Breast epithelium (tissue), 4 donors: ENCODE results near the gene SH2D7. TPM values are rescaled to one million over a fixed set of nuclear protein-coding genes. Genes with fewer than 3 reads are reported as not detected.

Experiments
- DNase-seq, 2 donors: peaks; one replicate each; pipeline ENCODE4 v3.0.0-alpha.2; 2019; ENCODE audit warnings: low spot score in 2 of 2
- H3K27ac ChIP-seq, 2 donors: fragments of 200-600 bp; sonication (generic) in 1 of 2; one replicate each; pipeline ENCODE4 v1.5.1; 2016 to 2019; ENCODE audit warnings: mild to moderate bottlenecking in 1 of 2
- H3K27me3 ChIP-seq, 2 donors: fragments of 200-600 bp; sonication (generic) in 1 of 2; one replicate each; pipeline versions ENCODE4 v1.5.1 to v1.6.0; 2017 to 2019; ENCODE audit warnings: control low read depth in 1 of 2, mild to moderate bottlenecking in 1 of 2
- H3K36me3 ChIP-seq: fragments of 200-600 bp; one replicate; pipeline ENCODE4 v1.5.1; 2019
- H3K4me1 ChIP-seq, 2 donors: fragments of 200-600 bp; sonication (generic); one replicate each; pipeline ENCODE4 v1.5.1; 2016 to 2019; ENCODE audit warnings: control low read depth in 1 of 2
- H3K4me3 ChIP-seq, 3 donors: fragments of 200-600 bp; sonication (generic); 1 replicate in 2 of 3; 2 replicates in 1 of 3; pipeline ENCODE4 v1.5.1; 2016 to 2019; ENCODE audit warnings: mild to moderate bottlenecking in 3 of 3, moderate library complexity in 2 of 3
- H3K9me3 ChIP-seq, 2 donors: fragments of 200-600 bp; sonication (generic) in 1 of 2; one replicate each; pipeline ENCODE4 v1.5.1; 2016 to 2019; ENCODE audit warnings: control low read depth in 1 of 2
- POLR2A ChIP-seq: fragments of 450-650 bp; IDR thresholded peaks from one replicate; pipeline ENCODE4 v1.6.1; 2016; ENCODE audit warnings: antibody characterized with exemption, mild to moderate bottlenecking, moderate library complexity
- POLR2AphosphoS5 ChIP-seq, 3 donors: sonication (generic); formaldehyde crosslinking; IDR thresholded peaks; one replicate each; pipeline ENCODE4 v1.6.1; 2017; ENCODE audit warnings: antibody characterized with exemption in 3 of 3
- intact Hi-C: fragments of 100-400 bp; cut with DNase I; formaldehyde crosslinking; loops from one replicate; pipeline ENCODE4 v1.15.1; 2023; ENCODE audit warnings: low total_unique reads
- total RNA-seq, 3 donors: library from RNA; depleted of rRNA; stranded (reverse); fragments of >200 nt; gene quantifications; one replicate each; pipeline ENCODE4 v1.1.0, GENCODE V29; 2016
- TF ChIP-seq, protein P1 (sequence below), 3 donors: fragments of 450-650 bp; IDR thresholded peaks; one replicate each; pipeline ENCODE4 v1.5.1; 2016 to 2017; ENCODE audit warnings: antibody characterized with exemption in 3 of 3, mild to moderate bottlenecking in 3 of 3, moderate library complexity in 3 of 3

The SH2D7 gene
- total RNA-seq, 3 donors from 2014 or later, result not detected

DNA sequence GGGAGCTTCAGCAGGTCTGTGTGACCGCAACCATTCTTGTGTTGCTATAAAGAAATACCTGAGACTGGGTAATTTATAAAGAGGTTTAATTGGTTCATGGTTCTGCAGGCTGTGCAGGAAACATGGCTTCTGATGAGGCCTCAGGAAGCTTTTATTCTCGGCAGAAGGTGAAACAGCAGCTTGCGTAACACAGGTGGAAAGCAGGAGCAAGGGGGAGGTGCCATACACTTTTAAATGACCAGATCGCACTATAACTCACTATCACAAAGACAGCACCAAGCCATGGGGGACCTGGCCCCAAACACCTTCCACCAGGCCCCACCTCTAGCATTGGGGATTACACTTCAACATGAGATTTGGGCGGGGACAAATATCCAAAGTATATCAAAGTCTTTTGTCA is 47.2 kb downstream of the SH2D7 start:
- no peak overlapping the region for H3K4me3 ChIP-seq
- no peaks in the 10 kb centered on the region for H3K9me3 ChIP-seq
- no peak for TF ChIP-seq POLR2AphosphoS5 (IDR thresholded peaks at IDR 0.05)
- TF ChIP-seq POLR2A, result no peak
- TF ChIP-seq, protein P1, sequence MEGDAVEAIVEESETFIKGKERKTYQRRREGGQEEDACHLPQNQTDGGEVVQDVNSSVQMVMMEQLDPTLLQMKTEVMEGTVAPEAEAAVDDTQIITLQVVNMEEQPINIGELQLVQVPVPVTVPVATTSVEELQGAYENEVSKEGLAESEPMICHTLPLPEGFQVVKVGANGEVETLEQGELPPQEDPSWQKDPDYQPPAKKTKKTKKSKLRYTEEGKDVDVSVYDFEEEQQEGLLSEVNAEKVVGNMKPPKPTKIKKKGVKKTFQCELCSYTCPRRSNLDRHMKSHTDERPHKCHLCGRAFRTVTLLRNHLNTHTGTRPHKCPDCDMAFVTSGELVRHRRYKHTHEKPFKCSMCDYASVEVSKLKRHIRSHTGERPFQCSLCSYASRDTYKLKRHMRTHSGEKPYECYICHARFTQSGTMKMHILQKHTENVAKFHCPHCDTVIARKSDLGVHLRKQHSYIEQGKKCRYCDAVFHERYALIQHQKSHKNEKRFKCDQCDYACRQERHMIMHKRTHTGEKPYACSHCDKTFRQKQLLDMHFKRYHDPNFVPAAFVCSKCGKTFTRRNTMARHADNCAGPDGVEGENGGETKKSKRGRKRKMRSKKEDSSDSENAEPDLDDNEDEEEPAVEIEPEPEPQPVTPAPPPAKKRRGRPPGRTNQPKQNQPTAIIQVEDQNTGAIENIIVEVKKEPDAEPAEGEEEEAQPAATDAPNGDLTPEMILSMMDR (IDR thresholded peaks at IDR 0.05), result no peak
- H3K4me1 ChIP-seq, result no peaks in the 10 kb centered on the region
- no peak overlapping the region for H3K27ac ChIP-seq
- H3K36me3 ChIP-seq, result no peaks in the 10 kb centered on the region
- intact Hi-C loops, result no loop called here
- no peaks in the 10 kb centered on the region for H3K27me3 ChIP-seq
- no peak for DNase-seq

DNA sequence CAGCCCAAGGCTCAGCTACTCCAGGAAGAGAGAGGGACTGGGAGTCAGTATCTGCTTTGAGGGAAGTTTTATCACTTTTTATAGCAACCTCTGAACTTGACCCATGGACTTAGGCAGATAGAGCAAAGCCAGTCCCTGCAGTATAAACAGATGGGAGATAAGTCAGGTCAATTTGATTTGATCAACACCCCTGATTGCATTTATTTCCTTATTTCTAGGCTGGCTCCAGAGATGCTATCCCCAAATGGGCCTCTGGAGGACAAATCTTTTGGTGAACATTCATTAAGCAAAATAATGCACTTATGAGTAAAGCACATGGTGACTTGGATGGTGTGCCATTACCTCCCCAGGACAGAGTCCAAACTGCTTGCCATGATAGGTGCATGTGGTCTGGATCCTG is 47.9 kb downstream of the SH2D7 start:
- no peaks in the 10 kb centered on the region for H3K4me1 ChIP-seq
- no peak overlapping the region for H3K4me3 ChIP-seq
- intact Hi-C loops, result no loop called here
- H3K36me3 ChIP-seq, result no peaks in the 10 kb centered on the region
- H3K9me3 ChIP-seq, result no peaks in the 10 kb centered on the region
- no peak overlapping the region for H3K27ac ChIP-seq
- TF ChIP-seq, protein P1 (IDR thresholded peaks at IDR 0.05), result no peak
- TF ChIP-seq POLR2A (no peak), POLR2AphosphoS5 (IDR thresholded peaks at IDR 0.05) (no peak)
- no peak for DNase-seq
- no peaks in the 10 kb centered on the region for H3K27me3 ChIP-seq

DNA sequence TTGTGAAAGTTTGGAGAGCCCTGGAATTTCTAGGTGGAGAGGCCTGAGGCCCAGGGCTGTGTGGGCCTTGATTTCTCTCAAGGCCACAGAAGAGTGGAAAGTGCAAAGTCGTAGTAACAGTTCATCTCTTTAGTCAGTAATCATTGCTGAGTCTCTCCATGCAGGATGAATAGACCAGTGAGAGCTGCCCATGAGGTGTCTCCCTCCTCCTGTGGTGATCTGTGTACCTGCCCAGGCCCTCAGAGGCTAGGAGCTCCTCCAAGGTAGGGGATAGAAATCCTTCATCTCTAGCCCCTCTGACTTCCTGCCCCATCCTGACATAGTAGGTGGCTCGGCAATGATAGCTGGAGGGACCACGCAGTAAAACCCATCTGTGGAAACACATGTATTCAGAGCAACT is 50.0 kb downstream of the SH2D7 start:
- no peaks in the 10 kb centered on the region for H3K9me3 ChIP-seq
- no peak for DNase-seq
- TF ChIP-seq, protein P1 (IDR thresholded peaks at IDR 0.05), result no peak
- no peak for TF ChIP-seq POLR2AphosphoS5 (IDR thresholded peaks at IDR 0.05)
- TF ChIP-seq POLR2A, result no peak
- H3K27ac ChIP-seq, result no peak overlapping the region
- no peaks in the 10 kb centered on the region for H3K36me3 ChIP-seq
- H3K4me3 ChIP-seq, result no peak overlapping the region
- intact Hi-C loops, result no loop called here
- H3K27me3 ChIP-seq, result no peaks in the 10 kb centered on the region
- H3K4me1 ChIP-seq, result no peaks in the 10 kb centered on the region

DNA sequence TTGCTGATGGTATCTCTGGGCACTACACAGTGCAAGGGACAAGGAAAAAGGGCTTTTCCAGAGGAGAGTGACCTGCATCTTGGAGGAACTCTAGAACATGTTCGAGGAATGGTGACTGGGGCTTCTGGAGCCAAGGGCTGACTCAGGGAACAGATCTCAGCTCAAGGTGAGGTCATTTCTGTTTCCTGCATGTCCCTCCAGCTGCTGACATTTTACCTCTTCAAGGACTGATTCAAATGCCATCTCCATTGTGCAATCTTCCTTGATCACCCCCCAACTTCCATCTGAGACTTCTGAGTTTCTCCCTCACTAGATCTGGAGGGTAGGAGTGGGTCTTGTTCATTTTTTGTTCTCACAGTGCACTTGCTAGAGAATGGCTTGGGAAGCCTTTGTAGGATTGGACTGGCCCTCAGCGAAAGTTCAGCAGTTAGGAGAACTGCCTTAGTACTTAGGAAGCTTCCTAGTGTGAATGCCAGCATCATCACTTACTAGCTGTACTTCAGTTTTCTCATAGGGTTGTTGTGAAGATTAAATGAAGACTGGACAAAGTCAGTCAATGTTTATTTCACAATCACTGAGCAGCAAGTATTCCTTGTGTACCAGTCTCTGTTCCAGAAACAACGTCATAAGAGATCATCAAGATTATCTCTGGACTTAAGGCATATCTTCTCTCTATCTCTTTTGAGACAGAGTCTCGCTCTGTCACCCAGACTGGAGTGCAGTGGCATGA is 54.2 kb downstream of the SH2D7 start:
- Histone ChIP-seq H3K36me3 (no peaks in the 10 kb centered on the region), H3K27me3 (no peaks in the 10 kb centered on the region), H3K4me1 (peaks cover 0 to 9% of the 10 kb centered on the region in 2 donors), H3K27ac (no peak overlapping the region), H3K9me3 (no peaks in the 10 kb centered on the region), H3K4me3 (no peak overlapping the region)
- TF ChIP-seq, protein P1 (IDR thresholded peaks at IDR 0.05), result no peak
- no peak for TF ChIP-seq POLR2A
- no peak for TF ChIP-seq POLR2AphosphoS5 (IDR thresholded peaks at IDR 0.05)
- intact Hi-C loops, result no loop called here
- DNase-seq, result no peak

DNA sequence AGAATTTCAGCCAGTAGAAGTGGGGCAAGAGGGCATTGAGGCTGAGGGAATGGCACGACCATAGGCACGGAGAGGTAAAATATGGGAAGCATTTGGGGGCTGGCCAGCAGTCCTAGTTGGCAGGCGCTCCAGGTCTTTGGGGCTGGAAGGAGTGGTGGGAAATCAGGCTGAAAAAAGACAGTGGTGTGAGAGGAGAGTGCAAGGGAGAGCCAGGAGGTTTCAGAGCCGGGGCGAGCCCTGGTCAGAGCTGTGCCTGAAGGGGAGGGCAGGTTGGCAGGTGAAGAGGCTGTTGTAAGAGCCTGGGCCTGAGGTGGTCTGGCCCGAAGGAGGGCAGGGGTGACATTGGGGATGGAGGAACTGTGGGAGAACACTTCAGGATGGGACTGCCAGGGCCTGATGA is 55.2 kb downstream of the SH2D7 start:
- Histone ChIP-seq H3K9me3 (no peaks in the 10 kb centered on the region), H3K36me3 (no peaks in the 10 kb centered on the region), H3K27ac (no peak overlapping the region), H3K4me1 (peaks cover 0 to 9% of the 10 kb centered on the region in 2 donors), H3K4me3 (no peak overlapping the region), H3K27me3 (no peaks in the 10 kb centered on the region)
- no peak for DNase-seq
- intact Hi-C loops, result no loop called here
- TF ChIP-seq, protein P1 (IDR thresholded peaks at IDR 0.05), result no peak
- no peak for TF ChIP-seq POLR2AphosphoS5 (IDR thresholded peaks at IDR 0.05)
- TF ChIP-seq POLR2A, result no peak
